Natural killer cell (primary cell): ENCODE data around the gene RAD23B. TPM values are rescaled to one million over a fixed set of nuclear protein-coding genes. Genes with fewer than 3 reads are reported as not detected.

Source experiments
- ATAC-seq, 3 donors: fragments of 150-1000 bp in 2 of 3; fragments of 200-7000 bp in 1 of 3; cut with Tn5 transposase; 1 replicate in 1 of 3; 2 replicates in 2 of 3; pipeline ENCODE4 v1.10.0; 2021; ENCODE audit warnings: mild to moderate bottlenecking in 2 of 3, moderate library complexity in 2 of 3
- DNase-seq, 2 donors: peaks; one replicate each; pipeline versions ENCODE4 v3.0.0 to v3.0.0-alpha.2; 2013 to 2021; ENCODE audit warnings: mixed read lengths in 1 of 2
- H3K27ac ChIP-seq: one replicate; pipeline ENCODE4 v1.5.1; 2013; ENCODE audit warnings: mild to moderate bottlenecking, low read length
- H3K27me3 ChIP-seq: one replicate; pipeline ENCODE4 v1.6.1; 2013; ENCODE audit warnings: low read length; ENCODE audit not compliant: control insufficient read depth, insufficient read depth
- H3K36me3 ChIP-seq: one replicate; pipeline ENCODE4 v1.6.1; 2013; ENCODE audit warnings: low read length; ENCODE audit not compliant: control insufficient read depth, insufficient read depth
- H3K4me1 ChIP-seq: one replicate; pipeline ENCODE4 v1.6.1; 2013; ENCODE audit warnings: low read length; ENCODE audit not compliant: control insufficient read depth, insufficient read depth
- H3K4me3 ChIP-seq: one replicate; pipeline ENCODE4 v1.5.1; 2013; ENCODE audit warnings: low read length
- H3K9me3 ChIP-seq: one replicate; pipeline ENCODE4 v1.6.1; 2013; ENCODE audit warnings: low read length; ENCODE audit not compliant: control insufficient read depth, insufficient read depth
- H3K27ac Mint-ChIP-seq, 2 donors: one replicate each; pipeline ENCODE4 v1.8.0; 2022; ENCODE audit warnings: mild to moderate bottlenecking in 2 of 2, mixed read lengths in 2 of 2, moderate library complexity in 1 of 2
- H3K27me3 Mint-ChIP-seq, 2 donors: one replicate each; pipeline ENCODE4 v1.8.0; 2022; ENCODE audit warnings: low read depth in 2 of 2, mixed read lengths in 2 of 2
- H3K36me3 Mint-ChIP-seq: one replicate; pipeline ENCODE4 v1.8.0; 2022; ENCODE audit warnings: mixed read lengths
- H3K4me1 Mint-ChIP-seq, 2 donors: one replicate each; pipeline ENCODE4 v1.8.0; 2022; ENCODE audit warnings: mixed read lengths in 2 of 2
- H3K4me3 Mint-ChIP-seq: one replicate; pipeline ENCODE4 v1.8.0; 2022; ENCODE audit warnings: mild to moderate bottlenecking, moderate library complexity, mixed read lengths
- H3K9me3 Mint-ChIP-seq, 2 donors: one replicate each; pipeline ENCODE4 v1.8.0; 2022; ENCODE audit warnings: mixed read lengths in 2 of 2
- WGBS: methylation state at CpG from one replicate; pipeline ENCODE4 v1.1.7; 2013; ENCODE audit warnings: missing lambda C conversion rate; ENCODE audit not compliant: insufficient coverage; 5-methylcytosine and 5-hydroxymethylcytosine counted together
- intact Hi-C: fragments of 100-400 bp; cut with micrococcal nuclease; formaldehyde crosslinking; loops from one replicate; pipeline ENCODE4 v1.14.2; 2022
- total RNA-seq, 4 donors: library from RNA; stranded (reverse); fragments of 120-200 nt in 1 of 4; gene quantifications; one replicate each; pipeline versions ENCODE4 v1.2.3 to v1.2.4, GENCODE V29; 2013 to 2022
- TF ChIP-seq, protein P1 (sequence below): fragments of 200-600 bp; IDR thresholded peaks from one replicate; pipeline ENCODE4 v1.8.0; 2022; ENCODE audit warnings: antibody characterized with exemption

RAD23B gene
- total RNA-seq, 3 donors from 2014 or later (not counting 1 experiment from before 2014, with no cell fraction given), result 85.6 to 101 (median 92.6) TPM

GRCh38 chr9:107325842-107326241 lies 42.8 kb downstream of the RAD23B start:
- Histone ChIP-seq H3K36me3 (peaks cover 79% of the 10 kb centered on the region), H3K4me1 (no peaks in the 10 kb centered on the region), H3K4me3 (no peak overlapping the region), H3K27me3 (no peaks in the 10 kb centered on the region), H3K27ac (no peak overlapping the region), H3K9me3 (no peaks in the 10 kb centered on the region)
- Mint-ChIP-seq H3K36me3 (peaks cover 37% of the 10 kb centered on the region), H3K9me3 (no peaks in the 10 kb centered on the region), H3K4me3 (no peak overlapping the region), H3K27ac (peak overlapping the region; percentile 38 to 39), H3K27me3 (no peaks in the 10 kb centered on the region), H3K4me1 (peaks cover 26 to 28% of the 10 kb centered on the region in 2 donors)
- intact Hi-C loops, result no loop called here
- no CpG with 5 or more reads among the region's 1 CpG for WGBS
- no peak for ATAC-seq
- no peak for DNase-seq
- TF ChIP-seq, protein P1, sequence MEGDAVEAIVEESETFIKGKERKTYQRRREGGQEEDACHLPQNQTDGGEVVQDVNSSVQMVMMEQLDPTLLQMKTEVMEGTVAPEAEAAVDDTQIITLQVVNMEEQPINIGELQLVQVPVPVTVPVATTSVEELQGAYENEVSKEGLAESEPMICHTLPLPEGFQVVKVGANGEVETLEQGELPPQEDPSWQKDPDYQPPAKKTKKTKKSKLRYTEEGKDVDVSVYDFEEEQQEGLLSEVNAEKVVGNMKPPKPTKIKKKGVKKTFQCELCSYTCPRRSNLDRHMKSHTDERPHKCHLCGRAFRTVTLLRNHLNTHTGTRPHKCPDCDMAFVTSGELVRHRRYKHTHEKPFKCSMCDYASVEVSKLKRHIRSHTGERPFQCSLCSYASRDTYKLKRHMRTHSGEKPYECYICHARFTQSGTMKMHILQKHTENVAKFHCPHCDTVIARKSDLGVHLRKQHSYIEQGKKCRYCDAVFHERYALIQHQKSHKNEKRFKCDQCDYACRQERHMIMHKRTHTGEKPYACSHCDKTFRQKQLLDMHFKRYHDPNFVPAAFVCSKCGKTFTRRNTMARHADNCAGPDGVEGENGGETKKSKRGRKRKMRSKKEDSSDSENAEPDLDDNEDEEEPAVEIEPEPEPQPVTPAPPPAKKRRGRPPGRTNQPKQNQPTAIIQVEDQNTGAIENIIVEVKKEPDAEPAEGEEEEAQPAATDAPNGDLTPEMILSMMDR, result no peak

DNA sequence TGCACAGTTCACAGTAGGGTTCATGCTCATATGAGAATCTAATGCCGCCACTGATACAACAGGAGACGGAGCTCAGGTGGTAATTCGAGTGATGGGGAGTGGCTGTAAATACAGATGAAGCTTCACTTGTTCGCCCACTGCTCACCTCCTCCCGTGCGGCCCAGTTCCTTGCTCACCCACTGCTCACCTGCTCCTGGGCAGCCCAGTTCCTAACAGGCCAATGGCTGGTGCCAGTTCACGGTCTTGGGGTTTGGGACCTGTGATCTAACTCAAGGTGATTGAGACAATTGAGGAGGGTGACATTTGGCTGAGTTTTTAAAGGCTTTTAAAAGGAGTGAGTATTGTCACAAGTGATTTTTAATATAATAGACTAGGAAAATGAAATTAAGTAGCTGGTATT lies 45.4 kb downstream of the RAD23B start:
- H3K4me1 ChIP-seq, result no peaks in the 10 kb centered on the region
- H3K27ac ChIP-seq, result no peak overlapping the region
- 90% methylated on average over 7 of the region's 7 CpGs for WGBS
- H3K4me3 Mint-ChIP-seq, result no peak overlapping the region
- no peaks in the 10 kb centered on the region for H3K9me3 ChIP-seq
- peak overlapping the region in 1 of 2 donors; percentile 10 for H3K27ac Mint-ChIP-seq
- no peak for ATAC-seq
- no peak overlapping the region for H3K4me3 ChIP-seq
- no peaks in the 10 kb centered on the region for H3K9me3 Mint-ChIP-seq
- peaks cover 43% of the 10 kb centered on the region for H3K36me3 Mint-ChIP-seq
- H3K36me3 ChIP-seq, result peaks cover 79% of the 10 kb centered on the region
- H3K27me3 Mint-ChIP-seq, result no peaks in the 10 kb centered on the region
- TF ChIP-seq, protein P1, result no peak
- no peaks in the 10 kb centered on the region for H3K27me3 ChIP-seq
- DNase-seq, result no peak
- peaks cover 30 to 32% of the 10 kb centered on the region in 2 donors for H3K4me1 Mint-ChIP-seq
- intact Hi-C loops, result no loop called here

GRCh38 chr9:107330420-107330819 lies 47.3 kb downstream of the RAD23B start:
- ATAC-seq (no peak), DNase-seq (no peak)
- H3K4me1 ChIP-seq, result no peaks in the 10 kb centered on the region
- intact Hi-C loops, result no loop called here
- no peaks in the 10 kb centered on the region for H3K9me3 ChIP-seq
- peaks cover 30 to 32% of the 10 kb centered on the region in 2 donors for H3K4me1 Mint-ChIP-seq
- peaks cover 75% of the 10 kb centered on the region for H3K36me3 ChIP-seq
- no peaks in the 10 kb centered on the region for H3K9me3 Mint-ChIP-seq
- H3K27me3 Mint-ChIP-seq, result no peaks in the 10 kb centered on the region
- peaks cover 45% of the 10 kb centered on the region for H3K36me3 Mint-ChIP-seq
- no peak overlapping the region for H3K4me3 Mint-ChIP-seq
- H3K27me3 ChIP-seq, result no peaks in the 10 kb centered on the region
- H3K4me3 ChIP-seq, result no peak overlapping the region
- 53% methylated on average over 2 of the region's 2 CpGs for WGBS
- H3K27ac Mint-ChIP-seq, result peak overlapping the region in 1 of 2 donors; percentile 14
- TF ChIP-seq, protein P1, result no peak
- H3K27ac ChIP-seq, result no peak overlapping the region

DNA sequence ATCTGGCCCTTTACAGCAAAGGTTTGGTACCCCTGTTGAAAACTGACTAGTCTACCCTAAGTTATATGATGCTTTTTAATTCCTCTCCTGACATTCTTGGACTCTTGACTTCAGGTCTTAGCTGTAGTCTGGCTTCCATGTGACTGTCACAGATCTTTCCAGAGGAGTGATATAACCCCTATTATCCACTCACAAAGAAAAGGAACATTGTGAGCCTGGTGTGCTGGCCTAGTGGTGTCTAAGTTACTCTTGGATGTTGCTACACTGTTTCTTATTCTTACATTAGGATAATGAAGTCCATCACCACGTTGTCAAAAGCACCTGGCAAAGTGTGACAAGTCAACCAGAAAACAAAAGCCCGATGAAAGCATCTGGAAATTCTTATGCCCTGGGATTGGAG lies 49.8 kb downstream of the RAD23B start:
- no peaks in the 10 kb centered on the region for H3K4me1 ChIP-seq
- Mint-ChIP-seq H3K4me1 (peaks cover 14 to 22% of the 10 kb centered on the region in 2 donors), H3K36me3 (peaks cover 24% of the 10 kb centered on the region), H3K9me3 (no peaks in the 10 kb centered on the region), H3K27ac (peak overlapping the region; percentile 57), H3K27me3 (no peaks in the 10 kb centered on the region), H3K4me3 (no peak overlapping the region)
- no peak overlapping the region for H3K4me3 ChIP-seq
- no peak overlapping the region for H3K27ac ChIP-seq
- DNase-seq (no peak), ATAC-seq (no peak)
- H3K9me3 ChIP-seq, result no peaks in the 10 kb centered on the region
- 100% methylated on average over 2 of the region's 2 CpGs for WGBS
- H3K27me3 ChIP-seq, result no peaks in the 10 kb centered on the region
- intact Hi-C loops, result no loop called here
- peaks cover 59% of the 10 kb centered on the region for H3K36me3 ChIP-seq
- TF ChIP-seq, protein P1, result no peak
